Activated CD4-positive, alpha-beta T cell treated with anti-CD3 and anti-CD28 coated beads, Interleukin-2, amount 50 U/mL, for 4 hours (primary cell): Measurements from ENCODE around the gene RIMS4.
"Not testable (repeated sequence)": the region's sequence is repeated elsewhere in the genome, so short reads cannot be mapped to it uniquely, and the experiment has no call there.

Source experiments
- DNase-seq, 2 experiments: peaks; one replicate each; pipeline ENCODE4 v3.0.0-alpha.2; 2020

Gene RIMS4

DNA sequence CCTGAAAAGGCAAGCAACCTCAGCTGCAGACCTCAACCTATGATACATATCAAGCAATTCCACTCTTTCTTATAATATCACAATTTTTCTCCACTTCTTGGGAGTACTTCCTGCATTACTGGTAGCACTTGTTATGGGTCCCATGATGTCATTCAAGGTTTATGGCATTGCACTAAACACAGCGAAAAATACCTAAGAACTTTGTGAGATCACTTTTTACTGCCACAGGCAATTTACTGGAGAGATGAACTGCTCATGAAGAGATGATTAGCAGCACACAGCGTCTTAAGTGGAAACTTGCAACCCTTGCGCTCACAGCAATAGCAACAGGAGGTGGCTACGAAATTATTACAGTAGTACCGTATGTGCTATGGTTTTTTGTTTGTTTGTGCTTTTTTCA is 19.3 kb upstream of the RIMS4 start:
- no peak for DNase-seq

DNA sequence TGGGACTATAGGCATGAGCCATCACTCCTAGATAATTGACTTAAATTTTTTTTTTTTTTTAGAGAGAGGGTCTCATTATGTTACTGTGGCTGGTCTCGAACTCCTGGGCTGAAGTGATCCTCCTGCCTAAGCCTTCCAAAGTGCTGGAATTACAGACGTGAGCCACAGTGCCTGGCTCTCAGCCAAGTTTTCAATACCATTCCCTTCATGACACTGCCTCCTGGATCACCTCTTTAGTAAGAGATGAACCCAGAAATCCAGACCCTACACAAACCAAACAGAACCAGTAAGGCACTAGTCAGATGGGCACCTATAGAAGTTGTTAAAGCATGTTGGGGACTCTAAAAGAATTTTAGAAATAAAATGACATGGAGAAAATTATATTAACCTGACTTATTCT is 18.3 kb upstream of the RIMS4 start:
- no peak for DNase-seq

DNA sequence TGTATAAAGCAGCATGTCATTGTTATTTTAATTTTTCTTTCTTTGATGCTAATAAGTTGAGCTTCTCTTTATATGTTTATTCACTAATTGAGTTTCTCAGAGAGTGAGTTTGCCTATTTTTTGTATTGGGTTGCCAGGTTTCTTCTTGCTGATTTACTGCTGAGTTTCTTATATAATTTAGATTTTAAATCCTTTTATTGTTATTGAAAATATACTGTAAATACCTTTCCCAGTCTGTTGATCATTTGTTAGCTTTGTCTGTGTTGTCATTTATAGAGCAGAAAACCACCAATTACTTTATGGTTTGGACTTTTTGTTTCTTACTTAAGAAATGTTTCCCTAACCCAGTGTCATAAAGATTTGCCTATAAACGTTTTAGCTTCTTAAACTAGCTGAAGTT is 17.1 kb upstream of the RIMS4 start:
- no peak for DNase-seq

DNA sequence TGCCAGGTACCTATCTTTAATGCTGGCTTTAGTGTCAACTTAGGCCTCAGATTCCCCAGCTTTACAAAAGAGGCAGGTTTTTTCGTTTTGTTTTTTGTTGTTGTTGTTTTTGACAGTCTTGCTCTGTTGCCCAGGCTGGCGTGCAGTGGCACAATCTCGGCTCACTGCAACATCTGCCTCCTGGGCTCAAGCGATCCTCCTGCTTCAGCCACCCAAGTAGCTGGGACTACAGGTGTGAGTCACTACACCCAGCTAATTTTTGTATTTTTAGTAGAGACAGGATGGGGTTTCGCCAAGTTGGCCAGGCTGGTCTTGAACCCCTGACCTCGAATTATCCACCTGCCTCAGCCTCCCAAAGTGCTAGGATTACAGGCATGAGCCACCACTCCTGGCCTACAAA is 11.2 kb upstream of the RIMS4 start:
- DNase-seq, result not testable (repeated sequence)

DNA sequence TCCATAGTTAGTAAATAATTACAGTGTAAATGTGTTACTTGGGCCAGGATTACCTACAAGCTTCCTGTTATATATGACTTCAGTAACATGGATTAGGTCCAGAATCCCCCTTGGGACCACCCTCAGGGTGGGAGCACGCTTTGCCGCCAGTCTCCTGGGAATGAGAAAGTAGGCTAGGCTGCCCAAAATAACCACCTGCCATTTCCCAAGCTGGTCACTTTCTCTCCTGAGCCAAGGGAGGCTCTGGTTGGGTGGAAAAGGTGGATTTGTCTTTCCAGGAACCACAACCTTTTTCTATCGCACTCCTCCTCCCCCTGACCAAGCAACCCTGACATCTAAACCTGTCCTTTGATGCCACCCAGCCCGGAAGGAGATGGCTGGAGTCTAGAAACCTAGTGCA is 9.6 kb upstream of the RIMS4 start:
- no peak for DNase-seq

DNA sequence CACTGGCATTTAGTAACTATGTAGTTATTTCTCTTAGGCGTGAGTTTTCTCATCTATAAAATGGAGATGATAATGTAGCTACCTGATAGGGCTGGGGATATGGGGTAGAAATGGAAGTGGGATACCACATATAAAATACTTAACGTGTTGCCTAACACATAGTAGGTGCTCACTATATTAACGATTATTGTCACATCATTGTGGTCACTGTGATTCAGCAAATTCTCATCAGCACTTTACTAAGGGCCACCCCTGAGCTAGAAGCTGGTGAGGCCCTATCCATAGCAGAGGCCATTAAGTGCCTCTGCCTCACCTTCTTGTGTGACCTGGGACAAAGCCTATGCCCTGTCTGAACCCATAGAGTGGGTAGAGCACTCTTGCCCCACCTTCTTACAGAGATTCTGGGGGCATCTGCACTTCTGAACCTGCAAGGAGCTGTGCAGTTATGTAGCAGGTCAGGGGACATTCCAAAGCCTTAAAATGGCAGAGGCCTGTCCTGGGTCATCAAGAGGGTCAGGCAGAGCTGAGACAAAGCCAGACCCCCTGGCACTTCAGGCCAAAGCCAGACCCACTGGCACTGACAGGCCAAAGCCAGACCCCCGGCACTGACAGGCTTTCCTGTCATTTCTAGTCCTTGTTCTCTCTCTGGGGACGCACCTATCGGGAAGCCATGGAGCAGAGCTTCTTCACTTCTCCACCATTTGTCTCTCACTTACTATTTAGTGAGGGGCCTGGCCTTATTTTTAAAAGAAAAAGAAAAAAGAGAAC is 7.0 kb upstream of the RIMS4 start:
- DNase-seq, result no peak

DNA sequence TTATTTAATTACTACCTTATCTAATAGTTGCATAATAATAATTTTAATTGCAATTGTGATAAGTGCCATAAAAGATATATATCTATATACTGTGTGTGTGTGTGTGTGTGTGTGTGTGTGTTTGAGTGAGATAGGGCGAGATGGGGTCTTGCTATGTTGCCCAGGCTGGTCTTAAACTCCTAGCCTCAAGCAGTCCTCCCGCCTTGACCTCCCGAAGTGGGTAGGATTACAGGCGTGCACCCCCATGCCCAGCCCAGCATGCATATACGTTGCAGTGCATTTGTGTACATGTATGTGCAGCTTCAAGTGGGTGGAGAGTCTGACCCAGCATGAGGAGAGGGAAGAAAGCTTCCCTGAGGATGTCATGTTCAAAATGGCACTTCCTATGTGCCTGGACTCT is 4.6 kb upstream of the RIMS4 start:
- DNase-seq, result no peak

DNA sequence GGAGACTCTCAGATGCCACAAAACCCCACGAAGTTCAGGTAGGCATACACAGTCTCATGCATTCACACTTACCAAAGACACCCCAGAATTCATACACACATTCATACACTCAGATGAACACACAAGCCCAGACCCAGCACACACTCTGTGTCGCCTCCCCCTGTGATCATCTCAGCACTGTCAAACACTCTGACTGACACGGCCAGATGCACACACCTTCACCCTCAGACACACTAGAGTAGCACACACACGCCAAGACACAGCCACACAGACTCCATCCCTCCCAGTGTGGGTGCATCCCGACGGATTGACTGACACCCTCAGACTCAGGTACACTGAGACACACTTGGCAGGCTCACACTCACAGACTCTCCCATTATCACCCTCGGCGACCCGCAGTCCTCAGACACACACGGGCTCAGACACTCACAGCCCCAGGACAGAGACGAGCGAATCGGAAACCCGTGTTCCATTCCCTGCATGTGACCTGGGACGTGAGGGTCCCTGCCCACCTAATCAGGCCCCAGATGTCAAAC is 872 bp upstream of the RIMS4 start:
- DNase-seq, result no peak

DNA sequence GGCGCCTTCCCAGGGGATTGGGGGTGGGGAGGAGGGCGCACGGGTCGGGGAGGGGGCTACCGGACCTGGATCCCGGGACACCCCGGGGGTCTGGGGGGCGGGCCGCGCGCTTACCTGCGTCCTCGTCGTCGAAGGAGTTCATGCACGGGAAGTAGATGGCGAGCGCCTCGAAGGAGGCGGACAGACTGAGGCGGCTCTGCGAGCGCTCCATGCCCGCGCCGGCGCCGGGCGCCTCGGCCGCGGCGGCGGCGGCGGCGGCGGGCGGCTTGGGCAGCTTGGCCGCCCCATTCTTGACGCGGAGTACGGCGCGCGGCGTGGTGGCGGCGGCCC is 320 bp downstream of the RIMS4 start:
- DNase-seq, result no peak

DNA sequence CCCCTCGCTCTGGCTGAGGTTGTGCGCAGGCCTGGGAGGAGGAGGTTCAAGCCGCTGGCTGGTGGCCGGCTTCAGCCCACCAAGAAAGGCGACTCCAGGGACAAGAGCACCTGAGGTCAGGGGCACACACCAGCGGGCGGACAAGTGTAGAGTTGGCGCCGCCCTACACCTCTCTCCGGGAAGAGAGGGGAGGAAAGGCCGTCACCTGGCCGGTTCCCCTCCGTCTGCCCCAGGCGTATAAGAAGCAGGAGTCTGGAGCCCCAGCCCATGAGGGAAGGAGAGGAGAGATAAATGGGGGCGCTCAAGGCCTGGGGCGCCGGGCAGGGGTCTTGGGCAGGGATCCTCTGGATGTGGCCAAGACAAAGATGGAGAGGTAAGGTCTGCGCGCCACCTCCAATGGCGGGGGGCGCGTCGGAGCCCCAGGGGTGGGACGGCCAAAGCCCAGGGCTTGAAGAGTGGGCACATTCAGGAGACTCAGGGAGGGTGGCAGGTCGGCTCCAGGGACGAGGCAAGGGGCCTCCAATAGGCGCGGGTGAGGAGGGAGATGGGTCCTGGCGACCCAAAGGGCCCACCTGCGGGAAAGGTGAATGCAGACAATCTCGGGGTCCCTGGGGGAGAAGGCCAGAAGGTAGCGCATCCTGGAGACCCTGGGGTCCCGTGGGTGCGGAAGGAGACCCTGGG is 826 bp downstream of the RIMS4 start:
- no peak for DNase-seq

DNA sequence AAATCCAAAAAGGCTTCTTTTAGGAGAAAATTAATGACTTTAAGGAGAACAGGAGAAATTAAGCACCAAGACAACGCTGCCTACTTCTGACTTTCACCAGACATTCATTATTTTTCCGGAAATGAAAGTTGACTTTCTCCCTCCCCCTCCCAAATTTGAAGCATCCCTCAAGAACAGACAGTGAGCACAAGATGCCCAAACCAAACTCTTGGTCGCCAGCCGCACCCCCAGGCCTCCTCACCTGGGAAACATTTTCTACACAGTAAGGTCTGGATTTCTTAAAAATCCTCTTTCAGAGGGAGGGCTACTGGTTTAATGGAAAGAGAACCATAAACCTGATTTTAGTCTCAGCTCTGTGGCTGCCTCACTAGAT is 2.7 kb downstream of the RIMS4 start:
- DNase-seq, result no peak

DNA sequence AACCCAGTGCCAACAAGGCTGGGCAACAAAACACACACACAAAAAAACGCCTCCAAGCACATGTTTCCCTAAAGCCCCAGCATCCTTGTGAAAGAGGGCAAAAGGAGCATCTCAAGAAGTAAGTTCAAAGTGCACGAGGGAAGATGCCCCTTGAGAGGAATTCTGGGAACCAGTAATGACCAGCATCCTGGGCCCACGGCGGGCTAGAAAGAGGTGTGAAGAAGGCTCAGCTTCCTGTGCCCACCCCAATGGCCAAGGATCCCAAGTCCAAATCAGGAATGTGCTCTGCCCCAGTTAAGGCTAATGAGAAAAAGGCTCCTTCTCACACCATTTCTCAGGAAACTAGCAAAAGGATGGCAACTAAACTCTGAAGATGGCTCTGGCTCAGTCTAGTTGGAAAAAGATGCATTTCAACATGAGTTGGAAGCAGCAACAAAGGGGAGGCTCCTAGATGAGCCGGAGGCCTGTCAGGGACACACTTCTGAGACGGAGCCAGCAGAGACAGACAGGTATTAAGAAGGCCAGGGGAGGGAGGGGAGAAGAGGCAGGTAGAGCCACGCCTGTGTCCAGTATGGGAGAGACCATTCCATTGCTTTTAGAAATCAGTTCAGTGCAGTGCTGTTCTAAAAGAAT is 3.2 kb downstream of the RIMS4 start:
- no peak for DNase-seq

DNA sequence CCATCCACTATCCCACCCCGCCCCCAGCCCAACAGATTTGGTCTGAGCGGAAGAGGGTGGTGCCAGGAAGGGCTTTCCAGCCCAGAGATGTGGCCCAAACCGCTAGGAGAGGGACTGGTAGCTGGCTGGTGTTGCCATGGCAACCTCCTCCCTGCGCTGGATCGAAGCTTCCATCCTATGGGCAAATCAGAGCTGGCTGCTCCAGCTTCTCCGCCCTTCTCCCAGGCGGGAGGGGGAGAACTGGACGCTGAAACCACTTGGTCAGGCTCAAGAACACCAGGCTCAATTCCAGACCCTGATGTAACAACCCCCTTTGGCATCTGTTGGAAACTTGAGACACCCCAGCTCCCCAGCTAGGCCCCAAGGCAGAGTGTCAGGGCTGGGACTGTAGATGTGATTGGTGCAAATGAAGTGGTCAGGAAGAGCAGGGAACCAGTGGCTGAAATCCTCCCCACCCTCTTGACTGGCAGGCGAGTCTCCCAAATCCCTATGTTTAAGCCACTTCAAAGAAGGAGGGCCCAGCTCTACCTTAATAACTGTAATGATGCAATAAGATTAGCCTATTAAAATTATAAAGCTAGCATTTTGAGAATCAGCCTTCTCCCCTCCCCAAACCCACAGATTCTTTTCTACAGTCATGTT is 4.2 kb downstream of the RIMS4 start:
- no peak for DNase-seq

DNA sequence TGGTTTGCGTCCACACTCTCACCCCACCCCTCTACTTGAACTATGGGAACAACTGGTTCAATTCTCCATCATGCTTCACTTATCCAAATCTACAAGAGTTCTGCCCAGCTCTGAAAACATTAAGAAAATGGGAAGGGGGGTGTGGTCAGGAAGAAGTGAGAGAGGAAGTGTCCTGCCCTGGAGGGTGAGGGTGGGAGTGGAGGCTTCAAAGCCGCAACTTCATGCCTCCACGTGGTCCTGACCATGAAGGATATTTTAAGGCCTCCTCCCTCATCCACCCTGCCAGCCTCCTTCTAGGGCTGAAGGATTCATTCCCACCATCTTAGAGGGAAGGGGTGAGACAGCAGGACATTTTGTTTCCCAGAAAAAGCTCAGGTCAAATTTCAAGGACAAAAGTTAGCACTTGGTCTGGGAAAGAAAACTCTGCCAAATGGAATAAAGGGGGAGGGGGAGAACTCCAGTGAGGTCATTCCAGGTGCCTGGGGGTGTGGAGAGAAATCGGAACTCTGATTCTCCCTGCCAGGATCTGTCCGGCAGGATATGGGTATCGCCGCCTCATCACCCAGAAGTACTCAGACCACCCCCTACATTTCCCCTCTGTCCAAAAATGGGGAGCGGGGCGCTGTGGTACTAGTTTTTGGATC is 4.9 kb downstream of the RIMS4 start:
- DNase-seq, result no peak

DNA sequence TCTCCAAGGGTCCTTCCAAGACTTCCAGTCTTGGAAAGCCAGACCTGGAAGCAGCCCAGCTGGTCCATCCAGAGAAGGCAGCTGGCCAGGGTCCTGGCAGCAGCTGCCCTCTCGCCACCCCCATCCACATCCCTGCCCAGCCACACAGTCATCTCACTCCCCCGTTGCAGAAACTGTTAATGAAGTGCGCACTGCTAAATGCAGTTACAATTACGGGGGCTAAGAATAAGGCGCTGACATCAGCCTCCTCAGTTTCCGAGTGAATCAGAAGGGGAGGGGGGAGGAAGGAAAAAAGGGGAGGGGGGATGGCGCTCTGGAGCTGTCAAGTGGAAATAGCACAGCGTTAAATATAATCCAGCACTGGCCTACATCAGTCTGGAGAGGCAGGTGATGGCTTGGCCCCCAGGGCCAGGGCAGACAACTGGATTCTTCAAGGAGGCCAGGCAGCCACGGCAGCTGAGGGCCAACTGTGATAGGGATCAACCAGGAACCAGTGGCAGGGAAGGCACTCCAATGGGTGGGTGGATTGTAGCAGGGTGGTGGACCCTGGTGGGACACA is 6.9 kb downstream of the RIMS4 start:
- no peak for DNase-seq

DNA sequence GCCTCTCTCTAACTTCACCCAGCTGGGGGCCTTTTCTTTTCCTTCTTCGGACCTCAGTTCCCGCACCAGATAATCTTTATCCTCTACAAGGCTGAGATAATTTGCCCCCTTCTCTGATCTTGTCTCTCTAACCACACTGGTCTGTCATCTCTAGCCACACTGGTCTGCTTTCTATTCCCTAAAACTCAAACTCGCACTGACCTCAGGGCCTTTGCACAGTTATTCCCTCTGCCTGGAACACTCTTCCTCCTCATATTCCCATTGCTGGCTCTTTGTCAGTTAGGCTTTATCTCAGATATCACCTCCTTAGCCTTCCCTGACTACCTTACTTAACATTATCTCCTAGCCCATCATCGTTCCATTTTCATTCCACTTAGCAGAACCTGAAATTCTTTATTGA is 7.6 kb downstream of the RIMS4 start:
- no peak for DNase-seq

DNA sequence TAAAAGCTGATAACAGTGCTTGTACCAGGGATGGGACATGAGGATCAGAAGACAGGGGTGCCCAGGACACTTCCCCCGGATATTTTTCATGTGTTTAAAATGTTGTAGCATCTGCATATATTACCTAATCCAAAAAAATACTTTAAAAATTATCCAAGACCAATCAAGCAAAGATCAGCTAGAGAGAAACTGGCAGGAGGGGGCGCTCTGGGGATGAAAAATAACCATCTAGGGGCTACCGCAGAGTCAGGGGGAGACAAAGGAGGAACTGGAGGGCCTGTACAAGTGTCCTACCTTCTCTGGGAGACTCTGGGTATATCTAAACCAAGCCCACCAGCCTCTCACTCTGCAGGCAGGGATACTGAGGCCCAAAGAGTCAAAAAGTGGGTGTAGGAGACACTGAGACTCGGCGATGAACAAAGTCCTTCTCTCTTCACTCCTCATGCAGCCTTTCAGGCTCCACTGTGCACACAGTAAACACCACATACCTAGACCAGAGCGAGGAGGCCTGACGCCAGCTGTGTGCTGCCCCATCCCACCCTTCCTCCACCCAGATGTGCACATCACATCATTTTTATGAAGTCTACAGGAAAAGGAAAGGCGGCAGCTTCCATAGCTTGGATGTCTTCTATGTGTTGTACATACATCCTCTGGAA is 9.8 kb downstream of the RIMS4 start:
- DNase-seq, result no peak

DNA sequence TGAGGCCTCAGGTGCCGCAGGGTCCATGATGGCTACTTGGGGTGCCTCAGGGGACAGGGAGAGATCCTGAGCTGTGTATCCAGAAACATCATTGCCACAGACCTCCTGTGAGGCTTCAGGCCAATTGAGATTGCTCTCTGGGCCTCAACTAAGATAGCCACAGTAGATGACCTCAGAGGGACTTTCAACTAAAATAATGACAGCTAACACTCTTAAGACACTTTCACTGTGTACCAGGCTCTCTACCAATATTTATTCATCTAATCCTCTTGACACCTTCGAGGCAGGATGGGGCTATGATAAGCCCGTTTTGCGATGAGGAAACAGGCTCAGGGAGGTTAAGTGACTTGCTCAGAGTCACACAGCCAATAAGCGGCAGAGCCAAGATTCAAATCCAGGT is 10.7 kb downstream of the RIMS4 start:
- no peak for DNase-seq

DNA sequence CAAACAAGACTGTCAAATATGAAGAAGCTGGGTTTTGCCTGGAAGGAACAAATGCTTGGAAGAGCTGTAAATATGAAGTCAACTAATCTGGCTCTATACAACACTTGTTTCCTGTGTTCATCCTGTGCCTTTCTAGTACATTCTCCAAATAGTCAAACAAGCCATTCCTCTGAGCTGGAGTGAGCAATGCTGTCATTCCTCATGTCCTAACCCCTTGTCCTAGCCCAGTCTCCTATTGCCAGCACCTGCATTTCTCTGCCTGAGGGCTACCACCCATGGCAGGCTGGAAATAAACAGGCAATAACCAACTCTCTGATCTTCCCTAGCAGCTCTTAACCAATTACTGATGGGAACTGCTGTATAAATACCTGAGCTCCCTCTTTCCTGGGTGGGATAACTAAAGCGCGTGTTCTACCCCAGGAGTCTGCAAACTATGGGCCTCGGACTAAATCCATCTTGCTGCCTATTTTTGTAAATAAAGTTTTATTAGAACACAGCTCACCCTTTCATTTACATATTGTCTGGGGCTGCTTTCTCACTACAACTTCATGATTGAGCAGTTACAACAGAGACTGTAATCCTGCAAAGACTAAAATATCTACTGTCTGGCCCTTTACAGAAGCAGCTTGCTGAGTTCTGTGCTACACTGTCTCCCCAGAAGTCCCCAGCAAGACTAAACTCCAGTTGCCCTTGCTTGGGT is 13.4 kb downstream of the RIMS4 start:
- DNase-seq, result no peak

DNA sequence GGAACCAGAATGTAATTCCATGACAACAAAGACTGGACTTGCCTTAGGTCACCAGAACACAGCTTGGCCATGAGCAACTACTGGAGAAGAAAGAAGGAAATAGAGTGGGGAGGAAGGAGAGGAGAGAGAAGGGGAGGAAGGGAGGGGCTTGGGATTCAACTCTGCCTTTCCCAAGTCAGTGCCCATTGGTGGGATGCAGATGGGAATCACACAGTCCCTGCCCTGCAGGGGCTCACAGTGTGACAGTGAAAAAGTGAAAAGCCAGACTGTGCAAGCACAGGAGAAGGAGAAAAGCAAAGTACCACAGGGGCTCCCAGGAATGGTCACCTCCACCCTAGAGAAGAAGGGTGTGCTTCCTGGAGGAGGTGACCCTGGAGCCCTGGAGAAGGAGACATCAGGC is 14.0 kb downstream of the RIMS4 start:
- no peak for DNase-seq

DNA sequence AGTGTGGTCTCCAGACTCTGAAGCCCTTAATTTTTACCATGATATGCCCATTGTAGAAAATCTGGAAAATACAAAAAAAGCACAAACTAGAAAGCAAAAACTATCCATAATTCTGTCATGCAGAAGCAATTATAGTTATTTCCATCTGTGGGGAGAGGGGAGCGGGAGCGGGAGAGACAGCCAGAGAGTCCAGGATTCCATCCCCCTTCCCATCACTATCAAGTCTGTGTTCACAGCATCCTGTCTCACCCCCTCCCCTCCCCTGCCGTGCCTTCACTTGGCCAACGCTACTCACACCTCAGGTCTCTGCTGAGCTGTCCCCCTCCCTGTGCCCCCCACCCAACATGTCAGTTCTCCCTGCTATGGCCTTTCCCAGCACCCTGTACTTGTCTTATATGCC is 14.5 kb downstream of the RIMS4 start:
- DNase-seq, result no peak

DNA sequence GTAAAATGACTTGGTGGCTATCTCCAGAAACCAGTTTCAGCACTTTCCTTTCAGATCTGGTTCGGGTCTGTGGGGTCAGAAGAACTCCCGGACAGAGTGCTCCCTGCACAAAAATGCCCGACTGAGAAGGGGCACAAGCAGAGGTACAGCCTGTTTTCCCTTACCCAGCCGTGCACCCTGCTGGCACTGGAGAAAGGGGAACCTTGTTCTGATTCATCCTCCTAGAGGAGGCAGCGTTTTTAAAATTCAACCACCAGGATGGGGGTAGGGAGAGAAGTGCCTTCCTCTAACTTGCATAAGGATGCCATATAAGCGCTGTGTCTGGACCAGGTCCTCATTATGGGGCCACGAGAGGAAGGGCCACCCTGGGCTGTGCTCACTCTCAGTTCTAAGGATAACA is 17.6 kb downstream of the RIMS4 start:
- DNase-seq, result no peak
